NCI-H1417 (cell line): ENCODE data around the gene HTR3C.
"Not testable (repeated sequence)": the region's sequence is repeated elsewhere in the genome, so short reads cannot be mapped to it uniquely, and the experiment has no call there.

Source experiments
- DNase-seq, 3 experiments: peaks; one replicate each; lab custom pipeline; 2025; lab: John Stamatoyannopoulos, UW

The HTR3C gene, protein sequence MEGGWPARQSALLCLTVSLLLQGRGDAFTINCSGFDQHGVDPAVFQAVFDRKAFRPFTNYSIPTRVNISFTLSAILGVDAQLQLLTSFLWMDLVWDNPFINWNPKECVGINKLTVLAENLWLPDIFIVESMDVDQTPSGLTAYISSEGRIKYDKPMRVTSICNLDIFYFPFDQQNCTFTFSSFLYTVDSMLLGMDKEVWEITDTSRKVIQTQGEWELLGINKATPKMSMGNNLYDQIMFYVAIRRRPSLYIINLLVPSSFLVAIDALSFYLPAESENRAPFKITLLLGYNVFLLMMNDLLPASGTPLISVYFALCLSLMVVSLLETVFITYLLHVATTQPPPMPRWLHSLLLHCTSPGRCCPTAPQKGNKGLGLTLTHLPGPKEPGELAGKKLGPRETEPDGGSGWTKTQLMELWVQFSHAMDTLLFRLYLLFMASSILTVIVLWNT

DNA sequence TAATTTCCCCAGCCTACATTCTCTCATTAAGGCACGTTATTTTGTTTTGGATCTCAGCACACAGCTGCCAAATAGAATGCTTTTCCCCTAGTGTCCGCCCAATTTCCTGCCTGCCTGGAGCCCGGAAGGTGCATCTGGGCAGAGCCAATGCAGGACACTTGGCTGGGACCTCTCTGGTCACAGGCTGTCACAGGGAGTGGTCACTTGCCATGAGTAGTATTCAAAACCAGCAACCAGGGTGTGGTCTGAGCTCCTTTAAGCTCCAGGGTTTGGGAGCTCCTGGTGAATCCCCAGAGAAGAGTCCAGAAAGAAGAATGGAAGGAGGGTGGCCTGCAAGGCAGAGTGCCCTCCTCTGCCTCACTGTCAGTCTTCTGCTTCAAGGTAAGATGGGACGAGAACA, at the start of gene HTR3C:
Gene HTR3C (plus strand): TSS at position 281 of the 400 bp plus-strand sequence. CDS start 34 bp downstream, at position 315.
- DNase-seq = no peak

DNA sequence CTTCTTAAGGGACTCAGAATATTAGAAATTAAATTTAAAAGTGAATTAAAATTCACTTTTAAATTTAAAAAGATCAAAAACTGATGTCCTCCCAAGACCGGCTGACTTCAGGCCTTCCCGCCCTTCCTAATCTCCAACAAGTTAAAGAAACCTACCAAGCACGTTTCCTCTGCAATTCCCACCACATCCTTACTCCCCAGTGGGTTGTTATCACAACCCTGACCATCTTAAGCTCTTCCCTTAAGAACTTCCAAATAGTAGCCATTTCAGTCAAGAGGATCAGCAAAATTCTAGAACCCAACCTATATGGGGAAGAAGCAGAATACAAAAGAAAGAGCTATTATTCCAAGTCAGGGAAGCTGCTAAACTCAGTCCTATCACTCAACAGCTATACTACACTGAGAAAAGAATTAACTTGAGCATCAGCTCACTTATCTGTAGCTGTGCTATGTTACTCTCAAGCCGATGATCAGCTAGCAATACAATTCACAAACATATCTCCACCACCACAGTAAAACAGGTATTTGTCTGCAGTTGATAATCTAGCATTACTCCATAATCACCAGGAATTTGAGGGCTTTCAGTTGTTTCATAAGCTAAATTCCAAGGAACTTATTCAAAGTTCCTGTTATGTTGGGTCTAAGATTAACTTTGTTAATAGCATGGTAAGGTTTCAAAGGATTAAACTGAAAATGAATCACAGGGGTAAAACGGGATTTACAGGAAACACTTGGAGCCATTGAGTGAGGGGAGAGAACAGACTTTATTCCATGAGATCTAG, 49.5 kb upstream of the HTR3C start:
- no peak for DNase-seq

DNA sequence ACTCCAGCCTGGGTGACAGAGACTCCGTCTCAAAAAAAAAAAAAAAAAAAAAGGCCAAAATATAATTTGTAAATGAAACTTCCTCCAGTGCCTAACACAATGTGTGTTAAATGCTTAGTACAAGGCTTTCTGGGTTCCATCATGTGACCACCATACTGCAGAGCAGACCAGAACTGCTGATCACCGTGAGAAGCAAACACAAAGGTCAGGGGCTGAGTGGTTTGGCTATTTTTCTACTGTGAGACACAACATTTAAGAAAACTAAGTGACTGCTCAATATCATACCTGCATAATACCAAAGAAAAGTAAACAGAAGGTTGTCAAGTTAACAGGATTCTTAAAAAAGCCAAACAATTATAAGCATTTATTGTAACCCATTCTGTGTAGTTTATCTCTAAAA, 48.4 kb upstream of the HTR3C start:
- DNase-seq = no peak

DNA sequence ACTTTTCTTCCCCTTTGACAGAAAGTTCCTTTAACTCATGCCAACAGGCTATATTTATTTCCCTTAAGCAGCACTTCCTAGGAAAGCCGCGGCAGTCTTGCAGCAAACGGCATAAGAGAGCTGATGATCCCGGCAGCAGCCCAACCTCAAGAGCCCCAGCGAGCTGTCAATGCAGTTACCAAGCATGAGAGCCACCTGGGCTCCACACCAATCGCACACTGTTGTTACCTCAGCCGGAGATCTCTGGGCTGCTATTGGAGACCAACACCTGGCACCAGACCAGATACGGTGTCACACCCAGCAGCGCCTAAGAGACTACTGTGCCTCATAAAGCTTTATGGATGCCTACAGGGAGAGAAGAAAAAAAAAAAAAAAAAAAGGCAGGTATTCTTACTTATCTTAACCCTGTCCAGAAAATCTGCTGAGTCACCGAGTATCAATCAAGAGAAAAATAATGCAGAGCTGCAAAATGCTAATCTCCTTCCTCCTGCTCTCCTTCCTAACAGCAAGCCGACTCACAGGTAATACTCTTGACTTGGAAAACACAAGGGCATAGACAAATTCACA, 46.8 kb upstream of the HTR3C start:
- DNase-seq = peak; percentile 92 to 99 (median 97)

DNA sequence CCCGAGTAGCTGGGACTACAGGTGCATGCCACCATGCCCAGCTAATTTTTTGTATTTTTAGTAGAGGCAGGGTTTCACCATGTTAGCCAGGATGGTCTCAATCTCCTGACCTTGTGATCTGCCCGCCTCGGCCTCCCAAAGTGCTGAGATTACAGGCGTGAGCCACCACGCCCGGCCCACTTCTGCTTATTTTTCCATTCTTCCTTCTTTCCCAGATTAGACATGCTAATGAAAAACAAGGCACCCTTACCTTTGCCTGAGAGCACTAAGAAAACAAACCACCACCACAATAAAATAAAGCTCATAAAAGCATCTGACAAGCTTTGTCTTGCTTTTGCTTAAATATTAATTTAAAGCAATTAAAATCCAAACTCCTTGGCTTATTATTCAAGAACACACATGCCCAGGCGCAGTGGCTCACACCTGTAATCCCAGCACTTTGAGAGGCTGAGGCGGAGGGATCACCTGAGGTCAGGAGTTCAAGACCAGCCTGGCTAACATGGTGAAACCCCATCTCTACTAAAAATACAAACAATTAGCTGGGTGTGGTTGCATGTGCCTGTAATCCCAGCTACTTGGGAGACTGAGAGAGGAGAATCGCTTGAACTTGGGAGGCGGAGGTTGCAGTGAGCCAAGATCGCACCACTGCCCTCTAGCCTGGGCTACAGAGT, 45.6 kb upstream of the HTR3C start:
- DNase-seq = not testable (repeated sequence)

DNA sequence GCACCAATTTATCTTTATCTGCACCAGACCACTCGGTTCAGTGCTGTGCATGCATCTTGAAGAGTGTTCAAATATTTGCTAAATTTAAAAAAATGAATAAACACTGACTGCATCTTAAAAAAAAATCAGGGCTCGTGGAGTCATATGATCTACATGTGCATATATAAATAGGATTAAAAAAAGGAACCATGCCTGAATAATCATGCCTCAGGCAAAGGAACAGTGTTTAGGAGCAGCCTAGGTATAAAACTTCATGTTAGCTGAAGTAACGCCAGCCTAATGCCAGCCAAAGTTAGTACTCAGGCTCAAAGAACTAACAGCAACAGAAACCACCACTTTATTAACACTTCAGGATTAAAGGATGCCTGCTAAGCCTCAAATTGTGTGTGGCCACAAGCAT, 44.7 kb upstream of the HTR3C start:
- DNase-seq = peak in 1 of 3 experiments; percentile 20

DNA sequence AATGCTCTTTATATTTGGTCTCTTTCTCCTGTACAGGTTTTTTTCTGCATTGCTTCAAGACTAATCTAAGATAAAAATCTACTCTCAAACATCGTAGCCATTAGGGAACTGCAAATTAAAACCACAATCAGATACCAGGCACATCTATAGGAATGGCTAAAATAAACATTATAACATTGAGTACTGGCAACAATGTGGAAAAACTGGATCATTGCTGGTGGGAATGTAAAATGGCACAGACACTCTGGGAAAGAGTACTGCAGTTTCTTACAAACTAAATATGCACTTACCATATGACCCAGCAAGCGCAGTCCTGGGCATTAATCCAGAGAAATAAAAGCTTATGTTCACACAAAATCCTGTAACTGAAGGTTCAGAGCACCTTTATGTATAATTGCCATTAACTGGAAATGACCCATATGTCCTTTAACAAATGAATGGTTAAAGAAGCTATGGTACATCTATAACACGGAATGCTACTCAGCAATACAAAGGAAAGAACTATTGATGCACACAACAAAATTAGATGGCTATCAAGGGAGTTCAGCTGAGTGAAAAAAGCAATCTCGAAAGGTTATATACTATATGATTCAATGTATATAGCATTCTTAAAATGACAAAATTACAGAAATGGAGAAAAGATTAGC, 41.5 kb upstream of the HTR3C start:
- DNase-seq = no peak

DNA sequence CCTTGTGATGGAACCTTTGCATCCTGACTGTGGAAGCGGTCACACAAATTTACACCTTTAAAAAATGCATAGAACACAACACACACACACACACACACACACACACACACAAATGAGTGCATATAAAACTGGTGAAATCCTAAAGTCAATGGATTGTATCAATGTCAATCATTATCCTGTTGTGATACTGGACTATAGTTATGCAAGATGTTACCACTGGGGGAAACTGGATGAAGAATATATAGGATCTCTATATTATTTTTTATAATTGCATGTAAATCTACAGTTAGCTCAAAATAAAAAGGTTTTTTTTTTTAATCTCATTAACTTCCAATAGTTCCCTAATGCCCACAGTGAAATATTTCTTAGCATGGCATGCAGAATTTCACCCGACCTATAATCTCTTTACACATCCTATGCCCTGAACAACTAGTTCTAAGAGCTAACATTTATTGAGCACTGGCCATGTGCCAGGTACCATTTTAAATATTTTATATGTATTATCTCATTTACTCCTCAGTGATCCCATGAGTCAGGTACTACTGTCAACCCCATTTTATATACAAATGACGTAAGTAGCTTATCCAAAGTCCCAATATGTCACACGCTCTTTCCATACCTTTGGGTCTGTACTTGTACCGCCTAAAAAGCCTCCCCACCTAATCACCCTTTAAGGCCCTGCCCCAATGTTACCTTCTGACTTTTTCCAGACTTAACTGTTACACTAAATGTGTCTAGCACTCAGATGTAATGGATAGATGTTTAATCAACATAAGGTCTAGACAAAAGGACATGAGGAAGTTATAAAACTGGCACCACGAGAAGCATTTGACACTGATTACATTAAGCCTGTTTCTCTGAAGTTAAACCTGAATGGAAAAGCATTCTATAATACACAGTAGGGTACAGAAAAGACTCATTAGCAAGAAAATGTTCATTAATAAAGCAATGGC, 40.6 kb upstream of the HTR3C start:
- DNase-seq = no peak

DNA sequence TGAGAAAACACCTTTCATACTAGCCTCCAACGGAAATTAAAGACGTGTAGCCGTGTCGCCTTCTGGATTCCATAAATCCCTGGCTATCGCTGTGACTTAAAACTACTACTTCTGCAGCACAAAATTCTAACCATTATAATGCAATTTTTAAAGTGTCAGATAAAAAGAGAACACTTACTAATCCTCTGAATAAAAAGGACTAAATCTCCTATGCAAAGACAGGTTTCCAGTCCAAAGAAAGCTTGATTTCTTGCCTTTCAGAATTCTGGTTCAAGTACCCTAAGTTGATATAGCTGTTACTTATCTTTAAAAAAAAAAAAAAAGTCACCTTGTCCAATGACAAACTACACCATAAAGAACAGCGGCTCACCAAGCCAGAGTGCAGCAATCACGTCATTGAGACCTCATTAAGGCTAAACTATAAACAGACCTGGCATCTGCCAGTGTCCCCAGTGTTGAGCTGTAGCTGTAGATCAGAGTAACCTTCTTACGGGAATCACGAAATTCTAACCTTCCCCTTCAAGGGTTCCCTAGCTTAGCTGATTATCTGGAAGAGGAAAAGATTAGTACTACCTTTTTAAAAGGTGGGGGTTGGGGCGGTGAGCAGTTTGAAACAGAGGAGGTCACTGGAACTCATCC, 37.3 kb upstream of the HTR3C start:
- peak in 1 of 3 experiments; percentile 60 for DNase-seq

DNA sequence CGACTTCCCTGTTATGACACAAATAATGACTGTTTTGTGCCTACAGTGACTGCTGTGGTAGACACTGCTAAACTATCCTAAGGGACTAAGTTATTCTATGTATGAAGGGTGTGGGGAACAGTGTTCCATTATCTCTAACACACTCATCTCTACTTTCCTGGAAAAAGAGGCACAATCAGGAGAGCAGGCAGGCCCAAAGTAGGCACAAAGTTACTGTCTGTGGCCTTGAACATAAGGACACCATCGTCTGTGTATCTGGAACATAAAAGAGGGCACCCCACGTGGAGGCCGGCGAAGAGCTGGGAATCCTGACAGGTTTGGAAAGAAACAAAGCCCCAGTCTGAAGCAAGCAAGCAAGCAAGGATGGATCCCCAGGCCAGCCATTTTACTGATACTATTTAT, 36.7 kb upstream of the HTR3C start:
- DNase-seq = no peak

DNA sequence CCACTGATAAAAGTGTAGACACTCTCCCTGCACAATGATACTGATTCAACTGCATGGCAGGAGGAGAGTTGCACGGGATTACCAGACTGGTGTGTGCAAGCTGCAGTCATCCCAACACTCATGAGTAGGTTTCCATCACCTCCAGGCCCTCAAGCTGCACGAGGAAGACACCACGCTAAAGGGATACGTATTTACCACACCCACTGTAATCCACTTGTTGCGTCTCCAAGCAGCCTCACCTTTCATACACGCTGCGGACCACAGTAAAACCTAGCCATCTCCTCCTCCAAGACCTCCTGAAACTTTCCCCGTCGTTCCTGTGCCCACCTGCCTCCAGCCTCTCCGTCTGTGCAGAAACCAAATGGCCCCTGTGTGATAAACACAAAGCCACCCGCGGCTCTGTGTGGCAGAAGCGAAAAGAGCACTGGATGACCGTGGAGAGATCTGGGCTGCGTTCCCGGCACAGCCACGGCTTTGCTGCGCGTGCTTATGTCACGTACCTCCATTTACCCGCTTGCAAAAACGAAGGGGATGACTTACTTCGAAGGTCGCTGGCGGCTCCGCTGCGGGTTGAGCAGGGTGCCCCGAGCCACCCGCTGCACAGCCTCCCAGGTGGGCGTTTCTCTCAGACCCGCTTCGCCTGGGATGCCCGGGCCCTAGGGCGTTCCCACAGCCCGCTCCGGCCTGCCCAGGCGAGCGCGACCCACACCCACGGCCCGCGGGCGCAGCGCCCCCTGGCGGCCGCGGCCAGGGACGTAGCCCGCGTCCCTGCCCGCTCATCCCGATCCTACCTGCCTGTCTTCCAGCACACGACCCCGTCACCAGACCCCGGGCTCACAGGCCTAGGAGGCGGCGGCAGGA, 35.8 kb upstream of the HTR3C start:
- peak; percentile 56 to 91 (median 86) for DNase-seq

DNA sequence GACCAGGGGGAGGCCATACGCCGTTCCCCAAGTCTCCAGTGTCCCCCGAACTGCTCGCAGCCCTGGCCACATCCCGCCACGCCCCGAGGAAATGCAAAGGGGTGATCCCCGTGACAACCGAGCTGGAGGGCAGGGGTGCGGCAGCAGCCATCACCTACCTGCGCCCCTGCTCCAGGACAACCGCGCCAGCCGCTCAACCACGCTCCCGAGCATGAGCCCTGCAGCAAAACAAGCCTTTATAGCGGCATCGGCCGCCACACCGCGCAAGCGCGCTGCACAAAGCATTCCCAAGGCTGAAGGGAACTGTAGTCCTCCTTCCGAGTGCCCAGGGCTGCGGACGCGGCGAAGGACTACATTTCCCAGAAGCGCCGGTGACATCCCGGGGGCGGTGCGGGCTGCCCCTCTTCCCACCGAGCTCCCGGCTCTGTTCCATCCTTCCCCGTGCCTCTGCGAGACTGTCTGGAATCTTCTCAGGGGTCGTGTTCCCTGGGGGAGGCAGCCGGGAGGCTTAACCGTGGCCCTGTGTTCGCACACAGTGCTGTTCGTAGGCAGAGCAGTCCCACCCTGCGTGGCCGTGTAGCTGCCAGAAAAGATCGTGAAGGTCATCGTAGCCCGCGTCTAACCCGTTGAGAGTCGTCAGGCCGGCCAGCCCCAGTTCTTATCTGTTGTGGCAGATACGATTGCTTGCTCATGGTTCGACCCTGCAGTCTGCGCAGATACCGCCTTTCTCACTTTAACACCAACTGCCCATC, 35.0 kb upstream of the HTR3C start, which contains the start of gene ABCC5:
Gene ABCC5 (minus strand): TSS at position 213 of the 752 bp plus-strand sequence. CDS start 3,492 bp downstream, outside the sequence.
- DNase-seq = peak; percentile 87 to 98 (median 96)

DNA sequence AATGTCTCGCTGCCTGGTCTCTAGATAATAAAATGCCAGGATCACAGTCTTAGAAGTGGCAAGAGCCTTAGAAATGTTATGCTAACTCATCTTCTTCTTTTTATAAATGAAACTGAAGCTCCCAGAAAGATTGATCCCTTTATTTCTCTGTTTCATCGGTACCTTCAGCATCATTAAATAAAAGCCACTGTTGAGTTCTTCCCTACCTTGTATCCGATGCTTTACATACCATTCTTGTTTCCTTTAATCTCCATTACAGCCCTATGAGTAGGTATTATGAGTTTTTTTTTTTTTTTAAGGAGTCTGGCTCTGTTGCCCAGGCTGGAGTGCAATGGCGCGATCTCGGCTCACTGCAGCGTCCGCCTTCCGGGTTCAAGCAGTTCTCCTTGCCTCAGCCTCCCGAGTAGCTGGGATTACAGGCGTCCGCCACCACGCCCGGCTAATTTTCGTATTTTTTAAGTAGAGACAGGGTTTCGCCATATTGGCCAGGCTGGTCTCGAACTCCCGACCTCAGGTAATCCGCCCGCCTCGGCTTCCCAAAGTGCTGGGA, 34.3 kb upstream of the HTR3C start:
- DNase-seq = no peak

DNA sequence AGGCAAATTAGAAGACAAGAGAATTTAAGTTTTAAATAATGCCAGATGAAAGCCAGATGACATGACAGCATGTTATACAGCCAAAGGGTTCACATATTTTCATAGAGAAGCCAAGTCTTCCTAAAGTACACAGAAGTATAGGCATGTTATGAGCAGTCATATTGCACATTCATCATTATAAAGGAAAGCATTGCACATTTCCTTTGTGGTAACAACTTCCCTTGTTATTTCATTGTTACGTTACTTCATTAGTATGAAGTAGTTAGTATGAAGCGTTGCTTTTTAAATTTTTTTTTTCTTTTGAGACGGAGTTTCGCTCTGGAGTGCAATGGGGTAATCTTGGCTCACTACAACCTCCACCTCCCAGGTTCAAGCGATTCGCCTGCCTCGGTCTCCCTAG, 30.5 kb upstream of the HTR3C start:
- DNase-seq = no peak

DNA sequence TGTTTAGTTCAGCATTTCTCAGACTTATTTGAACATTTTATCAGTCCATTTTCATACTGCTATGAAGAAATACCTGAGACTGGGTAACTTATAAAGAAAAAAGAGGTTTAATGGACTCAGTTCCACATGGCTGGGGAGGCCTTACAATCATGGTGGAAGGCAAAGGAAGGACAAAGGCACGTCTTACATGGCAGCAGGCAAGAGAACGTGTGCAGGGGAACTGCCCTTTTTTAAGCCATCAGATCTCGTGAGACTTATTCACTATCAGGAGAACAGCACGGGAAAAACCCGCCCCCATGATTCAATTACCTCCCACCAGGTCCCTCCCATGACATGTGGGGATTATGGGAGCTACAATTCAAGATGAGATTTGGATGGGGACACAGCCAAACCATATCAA, 27.6 kb upstream of the HTR3C start:
- DNase-seq = not testable (repeated sequence)

DNA sequence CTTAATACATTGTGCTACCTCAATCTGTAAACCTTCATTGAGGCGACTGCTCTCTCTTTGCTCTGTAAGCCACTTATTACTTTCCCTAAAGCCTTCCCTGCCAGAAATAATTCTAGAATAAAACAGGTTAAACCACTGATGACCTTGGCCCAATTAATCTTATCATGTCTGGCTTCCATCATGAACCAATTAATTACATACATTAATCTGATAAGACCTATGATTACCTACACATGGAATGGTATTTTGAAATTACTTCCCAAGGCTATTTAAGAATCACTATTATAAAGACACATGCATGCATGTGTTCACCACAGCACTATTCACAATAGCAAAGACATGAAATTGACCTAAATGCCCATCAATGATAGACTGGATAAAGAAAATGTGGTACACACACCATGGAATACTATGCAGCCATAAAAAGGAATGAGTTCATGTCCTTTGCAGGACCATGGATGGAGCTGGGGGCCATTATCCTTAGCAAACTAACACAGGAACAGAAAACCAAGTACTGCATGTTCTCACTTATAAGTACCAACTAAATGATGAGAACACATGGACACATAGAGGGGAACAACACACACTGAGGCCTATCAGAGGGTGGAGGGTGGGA, 24.5 kb upstream of the HTR3C start:
- DNase-seq = not testable (repeated sequence)

DNA sequence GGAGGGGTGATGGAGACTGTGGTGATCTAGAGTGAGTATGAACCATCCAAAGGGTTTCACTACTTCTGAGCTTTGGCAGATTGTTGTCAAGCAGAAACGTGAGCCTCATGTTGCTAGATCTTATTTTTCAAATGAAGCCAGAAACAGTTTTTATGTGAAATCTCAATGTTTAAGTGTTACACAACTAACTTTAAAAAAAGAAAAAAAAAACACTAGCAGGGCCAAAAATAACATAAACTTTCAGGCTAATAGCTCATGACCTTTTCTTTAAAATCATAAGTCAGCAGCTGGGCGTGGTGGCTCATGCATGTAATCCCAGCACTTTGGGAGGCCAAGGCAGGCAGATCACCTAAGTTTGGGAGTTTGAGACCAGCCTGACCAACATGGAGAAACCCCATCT, 23.4 kb upstream of the HTR3C start:
- DNase-seq = no peak
